Stimulated activated CD4-positive, alpha-beta T cell treated with anti-CD3 and anti-CD28 coated beads, Interleukin-15, amount 100 ng/mL, for 1 hour (primary cell): ENCODE results near the gene AFF3.
"Not testable (repeated sequence)": the region's sequence is repeated elsewhere in the genome, so short reads cannot be mapped to it uniquely, and the experiment has no call there.

Experiments
- DNase-seq, 2 donors: peaks; one replicate each; pipeline ENCODE4 v3.0.0-alpha.2; 2020; ENCODE audit warnings: low read depth in 1 of 2, low spot score in 1 of 2

Gene AFF3

GRCh38 chr2:99974682-99975375, 167.6 kb downstream of the AFF3 start:
- DNase-seq, result no peak

- no peak for DNase-seq
Measured at GRCh38 chr2:99974275-99974674, 168.1 kb downstream of the AFF3 start.

GRCh38 chr2:99971326-99971900, 171.0 kb downstream of the AFF3 start:
- no peak for DNase-seq

GRCh38 chr2:99970292-99970868, 172.0 kb downstream of the AFF3 start:
- no peak for DNase-seq

GRCh38 chr2:99961196-99961913, 181.0 kb downstream of the AFF3 start:
- DNase-seq, result no peak

GRCh38 chr2:99960790-99961189, 181.6 kb downstream of the AFF3 start:
- DNase-seq, result no peak

- no peak for DNase-seq
Measured at GRCh38 chr2:99960291-99960690, 182.1 kb downstream of the AFF3 start.

GRCh38 chr2:99959261-99960014, 183.0 kb downstream of the AFF3 start:
- no peak for DNase-seq

GRCh38 chr2:99957332-99958133, 184.9 kb downstream of the AFF3 start:
- no peak for DNase-seq

- no peak for DNase-seq
Measured at GRCh38 chr2:99956232-99957030, 186.0 kb downstream of the AFF3 start.

- no peak for DNase-seq
Measured at GRCh38 chr2:99953750-99954149, 188.6 kb downstream of the AFF3 start.

GRCh38 chr2:99949963-99950362, 192.4 kb downstream of the AFF3 start:
- no peak for DNase-seq

GRCh38 chr2:99949530-99949929, 192.9 kb downstream of the AFF3 start:
- DNase-seq, result no peak

- DNase-seq, result no peak
Measured at GRCh38 chr2:99948010-99948409, 194.4 kb downstream of the AFF3 start.

- not testable (repeated sequence) for DNase-seq
Measured at GRCh38 chr2:99947366-99947765, 195.0 kb downstream of the AFF3 start.

GRCh38 chr2:99944019-99944418, 198.4 kb downstream of the AFF3 start:
- DNase-seq, result no peak

GRCh38 chr2:99942561-99943347, 199.6 kb downstream of the AFF3 start:
- DNase-seq, result no peak

GRCh38 chr2:99940963-99941362, 201.4 kb downstream of the AFF3 start:
- no peak for DNase-seq

- DNase-seq, result no peak
Measured at GRCh38 chr2:99939135-99939534, 203.3 kb downstream of the AFF3 start.
